GM12892 (cell line): ENCODE measurements around the gene APLF.

Experiments
- DNase-seq: peaks from one replicate; pipeline ENCODE4 v3.0.0; 2011; ENCODE audit not compliant: insufficient read length
- FAIRE-seq: peaks from 2 replicates; lab custom pipeline; 2011; peaks lifted over from hg19 to GRCh38; lab: Jason Lieb, UNC
- POLR2A ChIP-seq: IDR thresholded peaks from 2 replicates; pipeline ENCODE4 v1.6.1; 2011; ENCODE audit warnings: low read depth, low read length, control low read depth
- POLR2AphosphoS5 ChIP-seq: IDR thresholded peaks from 2 replicates; pipeline ENCODE4 v1.6.1; 2011; ENCODE audit warnings: low read depth, low read length, control low read depth
- TAF1 ChIP-seq: IDR thresholded peaks from 2 replicates; pipeline ENCODE4 v1.6.1; 2011; ENCODE audit warnings: low read depth, mild to moderate bottlenecking, control low read depth, low read length, borderline replicate concordance

APLF gene

GRCh38 chr2:68447118-68447517, 20.3 kb upstream of the APLF start:
- no peak for DNase-seq
- FAIRE-seq, result no peak
- TF ChIP-seq POLR2A (no peak), POLR2AphosphoS5 (no peak), TAF1 (no peak)

GRCh38 chr2:68448671-68449653, 18.4 kb upstream of the APLF start:
- no peak for DNase-seq
- no peak for TF ChIP-seq POLR2AphosphoS5
- no peak for TF ChIP-seq POLR2A
- no peak for TF ChIP-seq TAF1
- no peak for FAIRE-seq

GRCh38 chr2:68452158-68452900, 15.1 kb upstream of the APLF start:
- DNase-seq (no peak), FAIRE-seq (no peak)
- TF ChIP-seq POLR2A, result no peak
- TF ChIP-seq POLR2AphosphoS5, result no peak
- TF ChIP-seq TAF1, result no peak

- FAIRE-seq (no peak), DNase-seq (no peak)
- no peak for TF ChIP-seq POLR2A
- TF ChIP-seq TAF1, result no peak
- no peak for TF ChIP-seq POLR2AphosphoS5
These were observed 13.5 kb upstream of the APLF start for GRCh38 chr2:68453761-68454360.

GRCh38 chr2:68454719-68455118, 12.7 kb upstream of the APLF start:
- FAIRE-seq, result no peak

GRCh38 chr2:68456198-68456597, 11.2 kb upstream of the APLF start:
- DNase-seq (no peak), FAIRE-seq (no peak)
- no peak for TF ChIP-seq POLR2AphosphoS5
- TF ChIP-seq TAF1, result no peak
- no peak for TF ChIP-seq POLR2A

More at GRCh38 chr2:68454719-68455118, 12.7 kb upstream of the APLF start:
- DNase-seq, result no peak
- TF ChIP-seq POLR2AphosphoS5 (no peak), POLR2A (no peak), TAF1 (no peak)

- no peak for FAIRE-seq
- DNase-seq, result no peak
- TF ChIP-seq POLR2A (no peak), TAF1 (no peak), POLR2AphosphoS5 (no peak)
These were observed 8.4 kb upstream of the APLF start for GRCh38 chr2:68458981-68459380.

- FAIRE-seq, result peak; percentile 78
- TF ChIP-seq POLR2A (no peak), TAF1 (no peak), POLR2AphosphoS5 (no peak)
- no peak for DNase-seq
These were observed 4.0 kb upstream of the APLF start for GRCh38 chr2:68463287-68463877.

- TF ChIP-seq TAF1 (no peak), POLR2A (no peak)
- FAIRE-seq, result no peak
- no peak for DNase-seq
These were observed 2.7 kb upstream of the APLF start for GRCh38 chr2:68464651-68465050.

- FAIRE-seq, result peak; percentile 51
- DNase-seq, result no peak
- TF ChIP-seq POLR2A, result no peak
- no peak for TF ChIP-seq POLR2AphosphoS5
- TF ChIP-seq TAF1, result no peak
These were observed 2.1 kb upstream of the APLF start for GRCh38 chr2:68465081-68465916.
